Astrocyte (in vitro differentiated cells and primary cell): ENCODE measurements around the gene HIBADH.

ENCODE experiments used
- CTCF ChIP-seq: IDR thresholded peaks from 2 replicates; pipeline ENCODE4 v1.5.1; 2011; ENCODE audit warnings: low read depth, mild to moderate bottlenecking, inconsistent platforms, low read length, moderate library complexity; ENCODE audit not compliant: insufficient read depth
- EZH2 ChIP-seq: IDR thresholded peaks from 2 replicates; pipeline ENCODE4 v1.6.1; 2012; ENCODE audit warnings: mild to moderate bottlenecking, low read length, inconsistent platforms; ENCODE audit not compliant: insufficient read depth

- TF ChIP-seq CTCF, result no peak
- no peak for TF ChIP-seq EZH2
Observed at GRCh38 chr7:27633062-27633461, 29.6 kb downstream of the HIBADH start.
